IPS DF 6.9 (cell line): ENCODE data around the gene HOXC12.

ENCODE experiments used
- DNase-seq: peaks from one replicate; pipeline ENCODE4 v3.0.0-alpha.2; 2013; ENCODE audit warnings: low read depth, low spot score
- H3K27ac ChIP-seq: one replicate; pipeline ENCODE4 v1.5.1; 2013; ENCODE audit warnings: low read length, control low read depth
- H3K27me3 ChIP-seq: 2 replicates; pipeline ENCODE4 v1.6.1; 2013; ENCODE audit warnings: mild to moderate bottlenecking, low read length; ENCODE audit not compliant: control insufficient read depth, insufficient read depth
- H3K36me3 ChIP-seq: 2 replicates; pipeline ENCODE4 v1.6.1; 2013; ENCODE audit warnings: low read length; ENCODE audit not compliant: control insufficient read depth, insufficient read depth
- H3K4me1 ChIP-seq: 2 replicates; pipeline ENCODE4 v1.6.1; 2013; ENCODE audit warnings: low read length; ENCODE audit not compliant: control insufficient read depth, insufficient read depth
- H3K4me3 ChIP-seq: 2 replicates; pipeline ENCODE4 v1.5.1; 2013; ENCODE audit warnings: mild to moderate bottlenecking, low read length
- H3K9me3 ChIP-seq: 2 replicates; pipeline ENCODE4 v1.6.1; 2013; ENCODE audit warnings: low read length, inconsistent platforms; ENCODE audit not compliant: control insufficient read depth, insufficient read depth
- WGBS: extraction: QIAGEN DNeasy Blood & Tissue Kit; methylation state at CpG from one replicate; pipeline ENCODE4 v1.1.7; 2013; ENCODE audit warnings: mixed read lengths, missing lambda C conversion rate; ENCODE audit not compliant: insufficient read length, insufficient coverage; 5-methylcytosine and 5-hydroxymethylcytosine counted together

The HOXC12 gene

DNA sequence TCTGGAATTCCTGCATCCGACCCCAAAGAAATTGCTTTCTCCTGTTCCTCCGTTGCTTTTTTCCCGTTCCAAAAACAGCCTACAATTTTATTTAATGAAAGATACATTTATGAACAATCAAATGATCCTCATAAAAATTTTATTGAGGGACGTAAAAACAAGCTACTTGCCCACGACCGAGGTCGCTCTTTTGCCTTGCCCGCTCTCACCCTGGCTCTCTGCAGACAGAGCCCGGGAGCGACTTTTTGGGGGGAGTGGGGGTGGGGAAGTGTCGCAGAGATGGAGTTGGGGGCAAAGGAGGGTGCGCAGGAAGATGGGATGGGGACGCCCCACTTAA, 44.2 kb downstream of the HOXC12 start:
- no peak overlapping the region for H3K27ac ChIP-seq
- H3K36me3 ChIP-seq, result peaks cover 3% of the 10 kb centered on the region; the same call in 1 of the 2 replicates
- no peak for DNase-seq
- no peaks in the 10 kb centered on the region for H3K9me3 ChIP-seq
- no CpG with 5 or more reads among the region's 13 CpGs for WGBS
- H3K27me3 ChIP-seq, result peaks cover 100% of the 10 kb centered on the region
- H3K4me3 ChIP-seq, result no peak overlapping the region
- H3K4me1 ChIP-seq, result 0 out of 2 replicates have a peak, but pooled peaks cover 5% of the 10 kb centered on the region

DNA sequence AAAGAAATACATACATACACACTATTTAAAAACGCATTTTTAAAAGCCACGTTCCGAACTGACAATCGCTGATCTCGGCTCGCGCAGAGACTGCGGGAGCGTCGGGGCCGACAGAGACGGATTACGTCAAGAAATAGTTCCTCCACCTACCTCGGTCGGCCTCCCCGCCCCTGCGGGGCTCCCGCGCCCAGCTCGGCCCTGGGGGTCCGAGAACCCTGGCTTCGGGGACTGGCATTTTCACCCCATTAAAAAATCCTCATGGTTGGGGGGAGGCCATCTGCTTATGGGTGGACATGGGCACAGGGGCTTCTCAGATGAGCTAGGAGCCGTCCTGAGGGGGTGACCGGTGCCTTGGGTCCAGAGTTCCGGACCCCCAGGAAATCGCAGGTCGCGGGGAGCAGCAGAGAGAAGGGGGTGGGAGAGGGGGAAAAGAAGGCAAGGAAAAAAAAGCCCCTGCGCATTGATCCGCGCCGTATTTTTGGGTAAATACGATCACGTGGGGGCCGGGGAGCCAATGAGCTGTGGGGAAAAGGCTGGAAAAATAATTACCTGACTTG, 44.9 kb downstream of the HOXC12 start:
- H3K4me3 ChIP-seq, result no peak overlapping the region
- H3K9me3 ChIP-seq, result no peaks in the 10 kb centered on the region
- H3K27me3 ChIP-seq, result peaks cover 100% of the 10 kb centered on the region
- H3K36me3 ChIP-seq, result no peaks in the 10 kb centered on the region
- 0 out of 2 replicates have a peak, but pooled peaks cover 5% of the 10 kb centered on the region for H3K4me1 ChIP-seq
- no CpG with 5 or more reads among the region's 35 CpGs for WGBS
- no peak overlapping the region for H3K27ac ChIP-seq
- DNase-seq, result no peak

DNA sequence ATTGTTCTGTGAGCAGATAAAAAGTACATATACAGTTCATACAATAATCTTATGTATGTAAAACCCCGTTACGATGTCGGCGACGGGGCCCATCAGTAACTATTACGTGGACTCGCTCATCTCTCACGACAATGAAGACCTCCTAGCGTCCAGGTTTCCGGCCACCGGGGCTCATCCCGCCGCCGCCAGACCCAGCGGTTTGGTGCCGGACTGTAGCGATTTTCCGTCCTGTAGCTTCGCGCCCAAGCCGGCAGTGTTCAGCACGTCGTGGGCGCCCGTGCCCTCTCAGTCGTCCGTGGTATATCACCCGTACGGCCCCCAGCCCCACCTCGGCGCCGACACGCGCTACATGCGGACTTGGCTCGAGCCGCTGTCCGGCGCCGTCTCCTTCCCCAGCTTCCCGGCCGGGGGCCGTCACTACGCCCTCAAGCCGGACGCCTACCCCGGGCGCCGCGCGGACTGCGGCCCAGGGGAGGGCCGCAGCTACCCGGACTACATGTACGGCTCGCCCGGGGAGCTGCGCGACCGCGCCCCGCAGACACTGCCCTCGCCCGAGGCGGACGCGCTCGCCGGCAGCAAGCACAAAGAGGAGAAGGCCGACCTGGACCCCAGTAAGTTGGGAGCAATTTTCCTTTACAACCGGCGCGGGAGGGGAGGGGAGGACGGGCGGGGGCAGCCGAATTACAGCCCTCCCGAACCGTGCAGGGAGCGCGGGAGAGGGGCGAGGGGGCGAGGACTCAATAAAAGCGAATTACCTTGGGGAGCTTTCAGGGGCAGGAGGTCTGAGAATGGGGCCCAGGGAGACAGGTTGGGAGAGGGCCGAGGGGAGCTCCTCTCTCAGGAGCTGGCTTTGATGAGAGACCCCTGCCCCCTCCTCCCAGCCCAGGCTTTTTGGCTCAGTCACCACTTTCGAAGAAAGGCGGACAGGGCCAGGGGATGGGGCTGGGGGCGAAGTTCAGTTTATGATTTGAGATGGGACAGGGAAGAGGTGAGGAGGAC, 45.7 kb downstream of the HOXC12 start, which contains the start of gene HOXC9:
HOXC9 (plus strand) TSS at position 46 of the 999 bp plus-strand sequence; CDS start at position 74, 28 bp downstream.
- H3K4me3 ChIP-seq, result no peak within 1 kb of the TSS
- whole genome bisulfite sequencing, result no CpG with 5 or more reads among the region's 87 CpGs
- no peaks in the 10 kb centered on the region for H3K9me3 ChIP-seq
- no peak within 1 kb of the TSS for H3K27ac ChIP-seq
- peaks cover 100% of the 10 kb centered on the region for H3K27me3 ChIP-seq
- H3K4me1 ChIP-seq, result peaks cover 5% of the 10 kb centered on the region; the same call in 1 of the 2 replicates
- DNase-seq, result no peak
- H3K36me3 ChIP-seq, result no peaks in the 10 kb centered on the region

DNA sequence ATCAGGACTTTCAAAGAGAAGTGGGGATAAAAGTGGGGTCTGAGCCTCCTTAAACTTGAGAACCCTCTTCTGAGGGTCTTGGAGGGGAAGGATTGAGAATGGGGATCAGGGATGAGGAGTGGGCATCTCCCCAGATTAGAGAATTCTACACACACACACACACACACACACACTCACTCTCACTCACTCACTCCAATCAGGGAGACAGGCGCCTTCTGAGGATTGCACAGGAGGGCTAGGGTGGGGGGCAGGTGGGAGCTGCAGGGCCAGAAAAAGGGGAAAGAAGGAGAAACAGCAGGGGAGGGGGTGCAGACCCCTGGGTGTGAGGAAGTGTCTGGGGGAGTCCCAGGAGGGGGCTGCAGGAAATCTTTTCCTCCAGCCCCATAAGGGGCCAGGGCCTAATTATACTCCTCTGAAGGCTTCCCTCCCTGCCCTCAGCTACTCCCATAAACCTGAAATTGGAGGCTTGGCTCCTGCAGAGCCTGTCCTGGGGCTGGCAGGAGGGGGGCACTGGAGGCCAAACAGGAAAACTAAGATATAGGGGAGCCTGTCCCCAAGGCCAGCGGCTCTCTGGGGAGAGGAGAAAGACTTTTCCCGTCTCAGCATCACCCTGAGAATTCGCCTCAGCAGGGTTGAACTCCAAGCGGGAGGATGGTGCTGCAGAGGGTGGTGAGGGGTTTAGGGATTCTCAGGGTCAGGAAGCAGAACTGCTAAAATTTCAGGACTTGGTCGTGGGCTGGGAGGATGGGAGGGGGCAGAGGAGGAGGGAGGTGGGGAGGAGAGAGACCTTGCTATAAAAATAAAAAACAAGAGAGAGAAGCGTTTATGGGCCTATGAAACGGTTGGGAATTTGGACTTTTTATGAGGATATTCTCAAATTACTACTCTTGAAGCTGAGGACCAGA, 46.8 kb downstream of the HOXC12 start:
- Histone ChIP-seq H3K4me3 (no peak overlapping the region), H3K27ac (no peak overlapping the region), H3K9me3 (no peaks in the 10 kb centered on the region), H3K36me3 (no peaks in the 10 kb centered on the region), H3K4me1 (peaks cover 3% of the 10 kb centered on the region; the same call in 1 of the 2 replicates), H3K27me3 (peaks cover 99% of the 10 kb centered on the region)
- DNase-seq, result no peak
- no CpG with 5 or more reads among the region's 8 CpGs for WGBS

DNA sequence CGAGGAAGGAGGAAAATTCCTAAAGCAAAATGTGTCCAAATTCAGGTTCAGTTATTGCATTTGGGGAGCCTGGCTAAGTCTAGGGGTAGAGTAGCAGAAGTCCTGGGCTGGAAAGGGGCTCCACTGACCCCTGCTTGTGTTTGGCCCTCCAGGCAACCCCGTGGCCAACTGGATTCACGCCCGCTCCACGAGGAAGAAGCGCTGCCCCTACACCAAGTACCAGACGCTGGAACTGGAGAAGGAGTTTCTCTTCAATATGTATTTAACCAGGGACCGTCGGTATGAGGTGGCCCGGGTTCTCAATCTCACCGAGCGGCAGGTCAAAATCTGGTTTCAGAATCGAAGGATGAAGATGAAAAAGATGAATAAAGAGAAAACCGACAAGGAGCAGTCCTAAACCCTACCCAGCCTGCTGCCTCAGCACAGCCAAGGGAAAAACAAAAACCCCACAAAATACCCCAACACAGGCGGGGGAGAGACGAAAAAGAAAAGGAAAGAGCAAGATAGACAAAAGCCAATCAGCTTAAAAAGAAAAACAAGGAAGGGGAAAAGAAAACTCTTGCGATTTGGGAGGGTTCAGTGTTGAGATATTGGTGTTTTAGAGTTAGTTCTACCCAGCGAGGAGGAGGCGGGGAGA, 47.7 kb downstream of the HOXC12 start:
- peaks cover 99% of the 10 kb centered on the region for H3K27me3 ChIP-seq
- H3K27ac ChIP-seq, result no peak overlapping the region
- no CpG with 5 or more reads among the region's 19 CpGs for WGBS
- no peaks in the 10 kb centered on the region for H3K36me3 ChIP-seq
- no peak overlapping the region for H3K4me3 ChIP-seq
- no peak for DNase-seq
- H3K4me1 ChIP-seq, result peaks cover 1% of the 10 kb centered on the region; the same call in 1 of the 2 replicates
- no peaks in the 10 kb centered on the region for H3K9me3 ChIP-seq

DNA sequence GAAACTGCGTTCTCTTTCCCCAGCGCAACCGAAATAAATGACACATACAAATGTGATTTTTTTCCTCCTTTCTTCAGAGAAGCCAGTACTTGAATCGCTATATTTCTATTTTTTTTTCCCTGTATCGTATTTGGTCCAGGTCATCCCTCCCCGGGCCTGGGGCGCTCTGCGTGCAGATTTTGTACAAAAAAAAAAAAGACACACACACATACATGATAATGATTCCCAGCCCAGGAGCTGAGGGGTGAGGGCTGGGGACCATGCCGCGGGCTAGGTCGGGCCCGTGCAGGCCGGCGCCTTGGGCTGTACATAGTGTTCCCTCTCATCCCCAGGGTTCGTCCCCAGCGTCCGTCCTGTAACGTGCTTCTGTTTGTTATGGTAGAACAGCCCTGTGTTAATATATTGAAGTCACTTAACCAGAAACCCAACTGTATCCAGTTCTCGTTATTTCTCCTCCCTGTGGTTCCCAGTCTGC, 48.2 kb downstream of the HOXC12 start:
- Histone ChIP-seq H3K4me1 (peaks cover 1% of the 10 kb centered on the region; the same call in 1 of the 2 replicates), H3K9me3 (no peaks in the 10 kb centered on the region), H3K27me3 (peaks cover 99% of the 10 kb centered on the region), H3K4me3 (no peak overlapping the region), H3K27ac (no peak overlapping the region), H3K36me3 (no peaks in the 10 kb centered on the region)
- no CpG with 5 or more reads among the region's 19 CpGs for WGBS
- no peak for DNase-seq

DNA sequence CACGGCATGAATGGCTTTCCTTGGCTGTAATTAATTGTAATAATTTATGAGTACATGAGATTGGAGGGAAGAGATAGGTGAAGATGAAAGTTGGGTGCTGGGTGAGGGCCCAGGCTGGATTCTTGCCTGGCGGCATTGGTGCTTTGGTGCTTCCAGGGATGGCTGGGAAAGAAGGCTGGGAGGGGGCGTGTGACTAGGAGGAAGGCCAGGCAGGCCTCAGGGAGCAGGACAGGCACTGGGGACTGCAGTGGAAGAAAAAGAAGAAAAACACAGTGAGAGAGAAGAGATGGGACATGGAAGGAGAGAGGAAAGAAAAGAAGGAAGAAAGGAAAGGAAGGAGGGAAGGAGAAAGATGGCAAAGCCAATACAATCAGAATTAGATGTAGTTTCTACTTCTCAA, 48.9 kb downstream of the HOXC12 start:
- Histone ChIP-seq H3K9me3 (no peaks in the 10 kb centered on the region), H3K4me3 (no peak overlapping the region), H3K27ac (no peak overlapping the region), H3K4me1 (peaks cover 1% of the 10 kb centered on the region; the same call in 1 of the 2 replicates), H3K36me3 (no peaks in the 10 kb centered on the region), H3K27me3 (peaks cover 98% of the 10 kb centered on the region)
- no peak for DNase-seq
- no CpG with 5 or more reads among the region's 3 CpGs for WGBS

DNA sequence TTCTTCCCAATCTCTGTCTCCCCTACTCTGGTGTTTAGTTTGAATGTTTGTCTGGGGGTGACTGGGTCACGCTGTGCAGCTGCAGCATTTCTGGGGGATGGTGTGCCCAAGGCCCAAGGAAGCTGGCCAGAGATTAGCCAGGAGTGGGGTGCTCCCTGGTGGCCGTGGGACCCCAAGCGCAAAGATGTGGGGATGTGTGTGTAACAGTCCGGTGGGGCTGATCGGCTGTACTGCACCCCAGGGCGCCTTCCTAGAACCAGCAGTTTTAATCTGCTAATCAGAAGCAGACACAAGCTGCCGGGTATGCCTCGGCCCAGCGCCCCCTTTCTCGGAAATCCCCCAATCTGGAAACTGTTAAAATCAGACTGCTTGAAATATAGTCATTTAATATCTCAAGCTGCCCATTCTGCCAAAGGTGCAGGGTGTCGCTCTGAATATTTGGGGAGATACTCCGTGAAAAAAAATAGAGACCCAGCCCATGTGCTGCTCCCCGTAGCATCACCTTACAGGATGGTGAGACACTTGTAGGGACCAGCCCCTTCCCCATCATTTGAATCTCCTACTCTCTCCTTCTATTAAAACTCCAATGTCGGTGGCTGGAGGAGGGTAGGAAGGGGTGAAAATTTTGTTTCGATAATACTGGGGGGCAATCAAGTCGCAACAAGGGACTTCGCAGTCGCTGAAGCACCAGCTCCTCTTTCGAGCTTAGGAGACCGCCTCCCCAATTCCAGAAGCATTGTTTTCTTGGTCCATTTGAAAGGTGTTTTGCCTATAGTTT, 49.5 kb downstream of the HOXC12 start:
- no CpG with 5 or more reads among the region's 20 CpGs for WGBS
- Histone ChIP-seq H3K4me3 (no peak overlapping the region), H3K9me3 (no peaks in the 10 kb centered on the region), H3K4me1 (peaks cover 1% of the 10 kb centered on the region; the same call in 1 of the 2 replicates), H3K36me3 (no peaks in the 10 kb centered on the region), H3K27me3 (peaks cover 96% of the 10 kb centered on the region), H3K27ac (no peak overlapping the region)
- DNase-seq, result no peak

DNA sequence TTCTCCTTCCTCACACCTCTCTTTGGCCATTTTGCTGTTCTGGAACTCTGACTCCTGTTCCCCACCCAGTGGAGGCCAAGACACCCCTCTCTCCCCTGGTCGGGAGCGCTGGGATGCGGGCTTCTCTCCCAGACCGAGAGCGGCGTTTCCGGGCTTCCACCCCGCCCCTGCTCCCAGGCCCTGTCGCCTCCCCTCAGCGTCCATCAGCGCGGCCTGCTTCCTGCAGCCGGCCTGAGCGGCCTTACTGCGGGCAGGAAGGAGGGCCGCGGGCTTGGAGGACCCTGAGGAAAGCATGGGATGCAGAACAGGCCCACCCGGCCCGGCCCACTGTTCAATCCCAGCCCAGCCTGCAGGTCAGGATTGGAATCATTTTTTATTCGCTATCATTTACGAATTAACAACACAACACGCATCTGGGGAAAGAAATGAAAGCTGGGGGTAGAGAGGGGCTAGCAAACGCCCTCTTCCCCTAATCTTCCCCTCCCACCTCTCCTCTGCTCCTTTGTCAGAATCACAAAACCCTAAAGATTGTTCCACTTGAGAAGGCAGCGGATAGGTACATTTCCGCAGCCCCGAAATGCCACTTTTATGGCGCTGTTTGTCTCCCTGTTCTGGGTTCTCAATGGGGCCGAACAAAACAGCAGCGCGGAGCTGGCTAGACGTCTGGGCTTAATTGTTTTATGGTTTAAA, 50.3 kb downstream of the HOXC12 start:
- no peaks in the 10 kb centered on the region for H3K9me3 ChIP-seq
- DNase-seq, result no peak
- H3K36me3 ChIP-seq, result no peaks in the 10 kb centered on the region
- H3K4me1 ChIP-seq, result peaks cover 1% of the 10 kb centered on the region; the same call in 1 of the 2 replicates
- WGBS, result no CpG with 5 or more reads among the region's 31 CpGs
- no peak overlapping the region for H3K27ac ChIP-seq
- peaks cover 96% of the 10 kb centered on the region for H3K27me3 ChIP-seq
- H3K4me3 ChIP-seq, result no peak overlapping the region
